ENCODE data around the gene UFSP1. TPM values are rescaled to one million over a fixed set of nuclear protein-coding genes. Genes with fewer than 3 reads are reported as not detected.
A peak's percentile ranks its signal among the peaks of the same experiment; 100 is the strongest.
"Not testable (repeated sequence)": the region's sequence is repeated elsewhere in the genome, so short reads cannot be mapped to it uniquely, and the experiment has no call there.

Gene UFSP1
- polyA plus RNA-seq, 4 donors = 2.2 to 5.3 (median 4.2) TPM

DNA sequence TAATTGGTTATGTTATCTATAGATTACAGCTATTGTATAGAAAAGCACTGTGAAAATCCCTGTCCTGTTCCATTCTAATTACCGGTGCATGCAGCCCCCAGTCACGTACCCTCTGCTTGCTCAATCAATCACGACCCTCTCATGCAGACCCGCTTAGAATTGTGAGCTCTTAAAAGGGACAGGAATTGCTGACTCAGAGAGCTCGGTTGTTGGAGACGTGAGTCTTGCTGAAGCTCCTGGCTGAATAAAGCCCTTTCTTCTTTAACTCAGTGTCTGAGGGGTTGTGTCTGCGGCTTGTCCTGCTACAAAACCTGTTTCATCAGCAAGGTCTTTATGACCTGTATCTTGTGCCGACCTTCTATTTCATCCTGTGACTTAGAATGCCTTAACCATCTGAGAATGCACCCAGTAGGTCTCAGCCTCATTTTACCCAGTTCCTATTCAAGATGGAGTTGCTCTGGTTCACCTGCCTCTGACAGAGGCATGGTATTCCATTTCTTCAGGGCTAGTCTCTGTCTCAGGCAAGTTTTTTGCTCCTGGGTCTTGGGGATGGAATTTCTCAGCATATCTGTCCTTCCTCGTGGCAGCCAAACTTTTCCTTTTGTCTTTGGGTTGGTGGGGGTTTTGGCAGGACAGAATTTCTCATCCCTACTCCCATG, 30.4 kb upstream of the UFSP1 start:
- H3K9me3 ChIP-seq (ENCODE audit: control insufficient read depth in 2 of 2, insufficient read depth in 1 of 2, low read depth in 1 of 2, low read length in 1 of 2); H3K27ac ChIP-seq (ENCODE audit: low read depth in 1 of 3, low read length in 2 of 3); H3K27me3 ChIP-seq (ENCODE audit: control insufficient read depth in 3 of 3, insufficient read depth in 3 of 3, low read length in 3 of 3); H3K36me3 ChIP-seq (ENCODE audit: control insufficient read depth in 3 of 3, insufficient read depth in 2 of 3, low read depth in 1 of 3, low read length in 3 of 3); H3K4me1 ChIP-seq (ENCODE audit: control insufficient read depth in 3 of 3, insufficient read depth in 2 of 3, low read depth in 1 of 3, low read length in 2 of 3); FAIRE-seq; DNase-seq; H3K4me3 ChIP-seq (ENCODE audit: low read depth in 1 of 3, low read length in 3 of 3): not testable (repeated sequence)
- 72 to 90% (median 75%) methylated on average over 9 of the region's 9 CpGs for WGBS, 3 donors

DNA sequence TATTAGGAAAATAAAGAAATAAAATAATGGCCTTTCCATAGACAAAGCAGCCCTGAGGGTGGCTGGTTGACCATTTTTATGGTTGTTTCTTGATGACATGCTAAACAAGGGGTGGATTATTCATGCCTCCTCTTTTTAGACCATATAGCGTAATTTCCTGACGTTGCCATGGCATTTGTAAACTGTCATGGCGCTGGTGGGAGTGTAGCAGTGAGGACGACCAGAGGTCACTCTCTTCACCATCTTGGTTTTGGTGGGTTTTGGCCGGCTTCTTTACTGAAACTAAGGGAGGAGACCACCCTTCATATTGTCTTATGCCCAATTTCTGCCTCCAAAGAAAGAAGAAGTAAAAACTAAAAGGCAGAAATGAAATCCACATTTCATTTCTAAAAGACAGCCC, 29.8 kb upstream of the UFSP1 start:
- FAIRE-seq; H3K27ac ChIP-seq (ENCODE audit: low read depth in 1 of 3, low read length in 2 of 3): not testable (repeated sequence)
- 80 to 93% (median 84%) methylated on average over 5 of the region's 5 CpGs for WGBS, 3 donors

DNA sequence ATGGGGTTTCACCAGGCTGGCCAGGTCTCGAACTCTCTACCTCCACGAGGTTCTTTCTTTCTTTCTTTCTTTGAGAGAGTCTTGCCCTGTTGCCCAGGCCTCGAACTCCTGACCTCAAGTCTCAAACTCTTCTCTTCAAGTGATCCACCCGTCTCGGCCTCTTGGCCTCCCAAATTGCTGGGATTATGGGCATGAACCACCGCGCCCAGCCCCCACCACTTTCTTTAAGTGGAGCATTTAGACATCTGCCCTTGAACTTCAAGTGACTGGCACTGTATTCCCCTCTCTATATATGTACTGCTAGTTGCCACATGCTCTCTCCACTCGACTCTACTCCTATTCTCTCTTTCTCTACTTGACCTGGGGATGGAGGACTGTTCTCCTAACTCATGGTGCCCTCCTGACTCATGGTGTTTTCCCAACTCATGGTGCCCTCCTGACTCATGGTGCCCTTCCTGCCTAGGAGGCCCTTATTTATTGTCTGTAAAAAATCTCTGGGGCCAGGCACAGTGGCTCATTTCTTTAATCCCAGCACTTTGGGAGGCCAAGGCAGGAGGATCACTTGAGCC, 25.4 kb upstream of the UFSP1 start:
- peaks cover 0 to 31% (median 4%) of the 10 kb centered on the region in 3 donors for H3K4me1 ChIP-seq (ENCODE audit: control insufficient read depth in 3 of 3, insufficient read depth in 2 of 3, low read depth in 1 of 3, low read length in 2 of 3)
- peak overlapping the region in 2 of 3 donors; percentile 38 to 39 for H3K27ac ChIP-seq (ENCODE audit: low read depth in 1 of 3, low read length in 2 of 3)
- H3K36me3 ChIP-seq (ENCODE audit: control insufficient read depth in 3 of 3, insufficient read depth in 2 of 3, low read depth in 1 of 3, low read length in 3 of 3) = peaks cover 0 to 2% (median 0%) of the 10 kb centered on the region in 3 donors
- DNase-seq = peak in 1 of 2 donors; percentile 43
- no peak for FAIRE-seq
- H3K27me3 ChIP-seq (ENCODE audit: control insufficient read depth in 3 of 3, insufficient read depth in 3 of 3, low read length in 3 of 3) = no peaks in the 10 kb centered on the region
- H3K4me3 ChIP-seq (ENCODE audit: low read depth in 1 of 3, low read length in 3 of 3) = no peak overlapping the region
- H3K9me3 ChIP-seq (ENCODE audit: control insufficient read depth in 2 of 2, insufficient read depth in 1 of 2, low read depth in 1 of 2, low read length in 1 of 2) = no peaks in the 10 kb centered on the region
- WGBS, 3 donors = 77 to 85% (median 78%) methylated on average over 8 of the region's 8 CpGs

More for the DNA sequence above, 29.8 kb upstream of the UFSP1 start:
- H3K27me3 ChIP-seq (ENCODE audit: control insufficient read depth in 3 of 3, insufficient read depth in 3 of 3, low read length in 3 of 3); H3K4me3 ChIP-seq (ENCODE audit: low read depth in 1 of 3, low read length in 3 of 3); H3K9me3 ChIP-seq (ENCODE audit: control insufficient read depth in 2 of 2, insufficient read depth in 1 of 2, low read depth in 1 of 2, low read length in 1 of 2); H3K4me1 ChIP-seq (ENCODE audit: control insufficient read depth in 3 of 3, insufficient read depth in 2 of 3, low read depth in 1 of 3, low read length in 2 of 3); H3K36me3 ChIP-seq (ENCODE audit: control insufficient read depth in 3 of 3, insufficient read depth in 2 of 3, low read depth in 1 of 3, low read length in 3 of 3); DNase-seq: not testable (repeated sequence)

DNA sequence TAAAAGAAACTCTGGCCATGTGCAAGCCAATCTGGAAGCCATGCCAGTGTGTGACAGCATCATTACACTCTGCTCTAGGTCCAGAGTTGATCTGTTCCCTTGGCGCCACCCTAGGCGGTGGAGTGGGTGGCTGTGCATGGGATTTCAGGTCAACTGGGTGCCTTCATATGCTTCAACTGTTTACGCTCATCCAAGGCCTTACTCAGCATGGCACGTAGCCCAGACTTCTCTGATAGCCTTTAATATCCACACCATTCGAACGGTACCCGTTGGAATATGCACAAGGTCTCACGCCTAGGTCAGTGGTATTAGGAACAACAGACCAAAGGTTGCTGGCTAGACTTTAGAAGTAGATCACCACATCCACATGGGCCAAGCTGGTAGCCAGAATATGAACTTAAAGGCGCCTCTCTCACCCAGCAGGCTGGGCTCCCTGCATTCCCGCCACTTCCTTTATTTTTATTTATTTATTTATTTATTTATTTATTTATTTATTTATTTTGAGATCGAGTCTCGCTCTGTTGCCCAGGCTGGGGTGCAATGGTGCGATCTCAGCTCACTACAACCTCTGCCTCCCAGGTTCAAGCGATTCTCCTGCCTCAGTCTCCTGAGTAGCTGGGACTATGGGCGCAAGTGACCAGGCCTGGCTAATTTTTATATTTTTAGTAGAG, 24.8 kb upstream of the UFSP1 start:
- Histone ChIP-seq H3K27ac (ENCODE audit: low read depth in 1 of 3, low read length in 2 of 3) (peak overlapping the region in 2 of 3 donors; percentile 76 to 79), H3K27me3 (ENCODE audit: control insufficient read depth in 3 of 3, insufficient read depth in 3 of 3, low read length in 3 of 3) (no peaks in the 10 kb centered on the region), H3K9me3 (ENCODE audit: control insufficient read depth in 2 of 2, insufficient read depth in 1 of 2, low read depth in 1 of 2, low read length in 1 of 2) (no peaks in the 10 kb centered on the region), H3K4me3 (ENCODE audit: low read depth in 1 of 3, low read length in 3 of 3) (no peak overlapping the region), H3K36me3 (ENCODE audit: control insufficient read depth in 3 of 3, insufficient read depth in 2 of 3, low read depth in 1 of 3, low read length in 3 of 3) (peaks cover 0 to 2% (median 0%) of the 10 kb centered on the region in 3 donors), H3K4me1 (ENCODE audit: control insufficient read depth in 3 of 3, insufficient read depth in 2 of 3, low read depth in 1 of 3, low read length in 2 of 3) (peaks cover 0 to 32% (median 4%) of the 10 kb centered on the region in 3 donors)
- 46 to 73% (median 59%) methylated on average over 15 of the region's 15 CpGs for WGBS, 3 donors
- DNase-seq (peak; percentile 62 to 99), FAIRE-seq (no peak)

DNA sequence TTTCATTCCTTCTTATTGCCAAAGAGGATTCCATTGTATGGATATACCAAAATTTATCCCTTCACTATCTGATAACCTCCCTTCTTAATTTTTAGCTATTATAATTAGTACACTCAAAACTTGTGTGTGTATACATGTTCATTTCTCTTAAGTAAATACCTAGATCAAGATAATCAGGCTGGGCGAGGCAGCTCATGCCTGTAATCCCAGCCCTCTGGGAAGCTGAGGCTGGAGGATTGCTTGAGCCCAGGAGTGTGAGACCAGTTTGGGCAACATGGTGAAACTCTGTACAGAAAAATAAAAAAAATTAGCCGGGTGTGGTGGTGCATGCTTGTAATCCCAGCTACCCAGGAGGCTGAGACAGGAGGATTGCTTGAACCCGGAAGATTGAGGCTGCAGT, 22.0 kb upstream of the UFSP1 start:
- peaks cover 0 to 4% of the 10 kb centered on the region in 2 donors for H3K9me3 ChIP-seq (ENCODE audit: control insufficient read depth in 2 of 2, insufficient read depth in 1 of 2, low read depth in 1 of 2, low read length in 1 of 2)
- no peaks in the 10 kb centered on the region for H3K36me3 ChIP-seq (ENCODE audit: control insufficient read depth in 3 of 3, insufficient read depth in 2 of 3, low read depth in 1 of 3, low read length in 3 of 3)
- no peak for FAIRE-seq
- H3K27ac ChIP-seq (ENCODE audit: low read depth in 1 of 3, low read length in 2 of 3) = peak overlapping the region; percentile 75 to 98 (median 90)
- peak in 1 of 2 donors; percentile 55 for DNase-seq
- H3K27me3 ChIP-seq (ENCODE audit: control insufficient read depth in 3 of 3, insufficient read depth in 3 of 3, low read length in 3 of 3) = no peaks in the 10 kb centered on the region
- no peak overlapping the region for H3K4me3 ChIP-seq (ENCODE audit: low read depth in 1 of 3, low read length in 3 of 3)
- H3K4me1 ChIP-seq (ENCODE audit: control insufficient read depth in 3 of 3, insufficient read depth in 2 of 3, low read depth in 1 of 3, low read length in 2 of 3) = peaks cover 0 to 32% (median 4%) of the 10 kb centered on the region in 3 donors
- 39 to 78% (median 56%) methylated on average over 3 of the region's 3 CpGs for WGBS, 3 donors

DNA sequence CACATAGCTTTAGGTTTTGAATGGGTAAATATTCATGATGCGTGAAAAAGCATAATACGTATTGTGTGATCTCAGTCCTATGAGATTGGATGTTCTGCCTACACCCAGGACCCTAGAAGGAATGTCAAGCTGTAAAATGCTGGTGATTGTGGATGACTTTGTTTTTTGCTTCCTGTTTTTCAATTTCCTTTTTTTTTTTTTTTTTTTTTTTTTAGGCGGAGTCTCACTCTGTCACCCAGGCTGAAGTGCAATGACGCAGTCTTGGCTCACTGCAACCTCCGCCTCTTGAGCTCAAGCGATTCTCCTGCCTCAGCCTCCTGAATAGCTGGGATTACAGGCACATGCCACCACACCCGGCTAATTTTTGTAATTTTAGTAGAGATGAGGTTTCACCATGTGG, 20.9 kb upstream of the UFSP1 start:
- FAIRE-seq; H3K9me3 ChIP-seq (ENCODE audit: control insufficient read depth in 2 of 2, insufficient read depth in 1 of 2, low read depth in 1 of 2, low read length in 1 of 2); H3K27me3 ChIP-seq (ENCODE audit: control insufficient read depth in 3 of 3, insufficient read depth in 3 of 3, low read length in 3 of 3); H3K36me3 ChIP-seq (ENCODE audit: control insufficient read depth in 3 of 3, insufficient read depth in 2 of 3, low read depth in 1 of 3, low read length in 3 of 3); H3K4me3 ChIP-seq (ENCODE audit: low read depth in 1 of 3, low read length in 3 of 3): not testable (repeated sequence)
- DNase-seq = peak; percentile 63 to 84
- Histone ChIP-seq H3K27ac (ENCODE audit: low read depth in 1 of 3, low read length in 2 of 3) (peak overlapping the region; percentile 56 to 98 (median 65)), H3K4me1 (ENCODE audit: control insufficient read depth in 3 of 3, insufficient read depth in 2 of 3, low read depth in 1 of 3, low read length in 2 of 3) (peaks cover 0 to 32% (median 2%) of the 10 kb centered on the region in 3 donors)
- WGBS, 3 donors = 39 to 55% (median 43%) methylated on average over 6 to 7 of the region's 7 CpGs

DNA sequence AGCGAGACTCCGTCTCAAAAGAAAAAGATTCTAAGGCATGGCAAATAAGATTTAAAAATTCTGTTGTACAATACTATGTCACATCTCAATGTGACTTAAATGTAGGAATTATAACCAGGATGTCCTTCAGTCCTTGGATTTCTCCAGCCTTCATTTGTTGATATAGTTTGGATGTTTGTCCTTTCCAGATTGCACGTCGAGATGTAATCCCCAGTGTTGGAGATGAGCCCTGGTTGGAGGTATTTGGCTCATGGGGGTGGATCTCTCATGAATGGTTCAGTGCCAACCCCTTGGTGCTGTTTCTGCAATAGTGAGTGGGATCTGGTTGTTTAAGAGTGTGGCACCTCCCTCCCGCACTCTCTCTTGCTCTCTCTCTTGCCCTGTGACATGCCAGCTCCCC, 19.0 kb upstream of the UFSP1 start:
- DNase-seq = no peak
- Histone ChIP-seq H3K9me3 (ENCODE audit: control insufficient read depth in 2 of 2, insufficient read depth in 1 of 2, low read depth in 1 of 2, low read length in 1 of 2) (peaks cover 0 to 4% of the 10 kb centered on the region in 2 donors), H3K27ac (ENCODE audit: low read depth in 1 of 3, low read length in 2 of 3) (no peak overlapping the region), H3K27me3 (ENCODE audit: control insufficient read depth in 3 of 3, insufficient read depth in 3 of 3, low read length in 3 of 3) (no peaks in the 10 kb centered on the region), H3K4me3 (ENCODE audit: low read depth in 1 of 3, low read length in 3 of 3) (no peak overlapping the region), H3K36me3 (ENCODE audit: control insufficient read depth in 3 of 3, insufficient read depth in 2 of 3, low read depth in 1 of 3, low read length in 3 of 3) (no peaks in the 10 kb centered on the region), H3K4me1 (ENCODE audit: control insufficient read depth in 3 of 3, insufficient read depth in 2 of 3, low read depth in 1 of 3, low read length in 2 of 3) (peaks cover 0 to 22% (median under 1%) of the 10 kb centered on the region in 3 donors)
- WGBS, 3 donors = 93 to 98% (median 97%) methylated on average over 5 of the region's 5 CpGs
- no peak for FAIRE-seq

DNA sequence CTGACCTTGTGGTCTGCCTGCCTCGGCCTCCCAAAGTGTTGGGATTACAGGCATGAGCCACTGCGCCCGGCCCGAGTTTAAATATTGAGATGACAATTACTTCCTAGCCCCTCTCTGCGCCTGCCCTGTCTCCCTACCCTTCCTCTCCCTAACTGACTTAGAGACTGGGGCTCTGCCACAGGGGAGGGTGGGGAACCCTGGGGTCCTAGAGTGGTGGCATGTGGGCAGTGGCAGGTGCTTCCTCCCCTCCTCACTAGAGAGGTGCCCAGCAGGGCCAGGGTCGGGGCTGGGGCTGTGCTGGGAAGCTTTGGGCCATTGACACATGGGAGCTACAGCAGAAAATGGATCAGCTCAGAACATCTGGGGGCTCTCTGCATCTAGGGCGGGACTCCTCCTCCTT, 13.1 kb upstream of the UFSP1 start:
- peaks cover 0 to 28% (median 5%) of the 10 kb centered on the region in 3 donors for H3K4me1 ChIP-seq (ENCODE audit: control insufficient read depth in 3 of 3, insufficient read depth in 2 of 3, low read depth in 1 of 3, low read length in 2 of 3)
- no peak overlapping the region for H3K4me3 ChIP-seq (ENCODE audit: low read depth in 1 of 3, low read length in 3 of 3)
- peaks cover 0 to 3% of the 10 kb centered on the region in 2 donors for H3K9me3 ChIP-seq (ENCODE audit: control insufficient read depth in 2 of 2, insufficient read depth in 1 of 2, low read depth in 1 of 2, low read length in 1 of 2)
- H3K27ac ChIP-seq (ENCODE audit: low read depth in 1 of 3, low read length in 2 of 3) = peak overlapping the region; percentile 66 to 86 (median 77)
- no peaks in the 10 kb centered on the region for H3K27me3 ChIP-seq (ENCODE audit: control insufficient read depth in 3 of 3, insufficient read depth in 3 of 3, low read length in 3 of 3)
- FAIRE-seq (no peak), DNase-seq (no peak)
- H3K36me3 ChIP-seq (ENCODE audit: control insufficient read depth in 3 of 3, insufficient read depth in 2 of 3, low read depth in 1 of 3, low read length in 3 of 3) = no peaks in the 10 kb centered on the region
- 58 to 80% (median 60%) methylated on average over 7 of the region's 7 CpGs for WGBS, 3 donors

Data from small intestine (tissue), 7 donors.